GM10248 (cell line): ENCODE measurements around the gene FHIT.

Experiments used
- CTCF ChIA-PET: fragments of 300-600 bp; sonication (Branson Sonifier 250); formaldehyde crosslinking; extraction: SDS; loops from one replicate; lab custom pipeline; 2021; ENCODE audit warnings: antibody characterized with exemption; lab: Yijun Ruan, JAX
- POLR2A ChIA-PET: fragments of 350-650 bp; sonication (Branson Sonifier 250); formaldehyde crosslinking; extraction: SDS; loops from one replicate; lab custom pipeline; 2020; ENCODE audit warnings: antibody characterized with exemption; lab: Yijun Ruan, JAX
- DNase-seq: peaks from one replicate; pipeline ENCODE4 v3.0.0; 2012; ENCODE audit errors: extremely low spot score
- TF ChIP-seq, protein P1 (sequence below): IDR thresholded peaks from 2 replicates; pipeline ENCODE4 v1.5.1; 2012; ENCODE audit warnings: mild to moderate bottlenecking, low read depth; ENCODE audit errors: extremely low read depth, missing control alignments, control extremely low read depth

FHIT gene

DNA sequence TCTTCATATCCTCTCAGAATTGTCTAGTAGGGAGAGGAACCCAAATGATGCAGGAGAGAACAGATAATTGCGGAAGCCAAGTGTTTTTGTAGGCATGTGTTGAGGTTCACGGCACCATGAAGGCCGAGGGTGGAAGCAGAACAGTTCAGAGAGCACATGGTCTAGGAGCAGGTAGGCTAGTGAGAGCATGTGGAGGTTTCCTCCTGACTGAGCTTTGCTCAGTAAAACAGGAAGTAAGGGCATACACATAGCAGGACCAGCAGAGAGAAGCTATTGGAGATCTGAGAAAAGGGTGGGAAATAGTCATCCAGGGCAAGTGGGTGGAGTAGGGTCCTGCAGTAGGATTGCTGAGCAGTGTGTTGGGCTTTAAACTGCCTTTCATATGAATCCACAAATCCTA lies 491.1 kb downstream of the FHIT start:
- no peak for DNase-seq
- TF ChIP-seq, protein P1, sequence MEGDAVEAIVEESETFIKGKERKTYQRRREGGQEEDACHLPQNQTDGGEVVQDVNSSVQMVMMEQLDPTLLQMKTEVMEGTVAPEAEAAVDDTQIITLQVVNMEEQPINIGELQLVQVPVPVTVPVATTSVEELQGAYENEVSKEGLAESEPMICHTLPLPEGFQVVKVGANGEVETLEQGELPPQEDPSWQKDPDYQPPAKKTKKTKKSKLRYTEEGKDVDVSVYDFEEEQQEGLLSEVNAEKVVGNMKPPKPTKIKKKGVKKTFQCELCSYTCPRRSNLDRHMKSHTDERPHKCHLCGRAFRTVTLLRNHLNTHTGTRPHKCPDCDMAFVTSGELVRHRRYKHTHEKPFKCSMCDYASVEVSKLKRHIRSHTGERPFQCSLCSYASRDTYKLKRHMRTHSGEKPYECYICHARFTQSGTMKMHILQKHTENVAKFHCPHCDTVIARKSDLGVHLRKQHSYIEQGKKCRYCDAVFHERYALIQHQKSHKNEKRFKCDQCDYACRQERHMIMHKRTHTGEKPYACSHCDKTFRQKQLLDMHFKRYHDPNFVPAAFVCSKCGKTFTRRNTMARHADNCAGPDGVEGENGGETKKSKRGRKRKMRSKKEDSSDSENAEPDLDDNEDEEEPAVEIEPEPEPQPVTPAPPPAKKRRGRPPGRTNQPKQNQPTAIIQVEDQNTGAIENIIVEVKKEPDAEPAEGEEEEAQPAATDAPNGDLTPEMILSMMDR: no peak
- ChIA-PET CTCF (no interaction called here), POLR2A (no interaction called here)

DNA sequence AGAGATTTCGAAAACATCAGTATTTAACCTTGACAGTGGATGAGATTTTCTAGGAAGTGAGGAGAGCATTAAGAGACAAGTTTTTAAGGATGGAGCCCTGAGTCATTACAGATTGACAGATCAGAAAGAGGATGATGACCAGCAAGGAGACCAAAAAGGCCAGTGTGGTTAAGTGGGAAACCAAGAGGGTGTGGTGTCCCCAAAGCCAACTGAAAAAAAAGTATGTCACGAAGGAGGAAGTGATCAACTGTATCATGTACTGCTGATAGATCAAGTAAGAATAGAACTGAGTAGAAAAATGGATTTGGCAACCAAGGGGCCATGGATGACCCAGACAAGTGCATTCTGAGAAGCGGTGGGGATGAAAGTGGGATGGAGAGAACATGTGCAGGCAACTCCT lies 491.8 kb downstream of the FHIT start:
- CTCF ChIA-PET: no interaction called here
- TF ChIP-seq, protein P1: no peak
- POLR2A ChIA-PET: no interaction called here
- DNase-seq: no peak

- TF ChIP-seq, protein P1: no peak
- CTCF ChIA-PET: no interaction called here
- DNase-seq: no peak
- POLR2A ChIA-PET: no interaction called here
These were observed 492.4 kb downstream of the FHIT start for GRCh38 chr3:60758831-60759230.

DNA sequence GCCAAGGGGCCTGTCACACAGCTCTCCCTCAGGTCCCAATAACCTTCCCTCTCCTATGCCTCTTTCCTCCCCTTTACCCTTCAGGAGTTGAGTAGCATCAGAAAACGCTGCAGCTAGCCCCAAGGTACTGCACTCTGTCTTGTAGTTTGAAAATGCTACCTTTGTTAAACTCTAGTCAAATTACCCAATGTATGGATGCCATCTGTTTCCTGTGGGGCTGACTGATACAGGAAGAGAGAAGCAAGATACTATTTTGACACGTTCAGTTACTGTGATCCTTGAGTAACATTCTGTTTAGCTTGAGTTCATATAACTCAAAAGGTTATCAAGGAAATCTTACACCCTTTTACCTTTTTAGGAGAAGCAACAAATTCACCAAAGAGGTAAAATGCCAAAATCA lies 493.1 kb downstream of the FHIT start:
- ChIA-PET CTCF (no interaction called here), POLR2A (no interaction called here)
- DNase-seq: no peak

GRCh38 chr3:60757724-60758123 lies 493.5 kb downstream of the FHIT start:
- TF ChIP-seq, protein P1: no peak
- ChIA-PET CTCF (interaction anchor here (1.8 kb wide), 1 partner anchor 12 kb away, joined by 6 read pairs; no protein-coding TSS in a partner anchor), POLR2A (no interaction called here)
- no peak for DNase-seq

More for the DNA sequence above, 493.1 kb downstream of the FHIT start:
- TF ChIP-seq, protein P1: no peak

- TF ChIP-seq, protein P1: no peak
- ChIA-PET CTCF (interaction anchor here (1.4 to 1.8 kb wide), 2 partner anchors 11 to 201 kb away, joined by 3 to 6 read pairs; no protein-coding TSS in a partner anchor), POLR2A (no interaction called here)
- DNase-seq: no peak
These were observed 494.8 kb downstream of the FHIT start for GRCh38 chr3:60756241-60757030.
